Body of pancreas (tissue), 4 donors: ENCODE measurements around the gene SERAC1.

ENCODE experiments used
- POLR2A ChIP-seq, 3 donors: fragments of 450-650 bp; IDR thresholded peaks; one replicate each; pipeline ENCODE4 v1.6.1; 2016; ENCODE audit warnings: antibody characterized with exemption in 3 of 3, mild to moderate bottlenecking in 2 of 3
- TF ChIP-seq, protein P1 (sequence below), 7 experiments: fragments of 450-650 bp in 4 of 7; fragments of 200-600 bp in 3 of 7; sonication (generic) in 3 of 7; IDR thresholded peaks; one replicate each; pipeline ENCODE4 v1.5.1; 2016 to 2019; ENCODE audit warnings: antibody characterized with exemption in 7 of 7

DNA sequence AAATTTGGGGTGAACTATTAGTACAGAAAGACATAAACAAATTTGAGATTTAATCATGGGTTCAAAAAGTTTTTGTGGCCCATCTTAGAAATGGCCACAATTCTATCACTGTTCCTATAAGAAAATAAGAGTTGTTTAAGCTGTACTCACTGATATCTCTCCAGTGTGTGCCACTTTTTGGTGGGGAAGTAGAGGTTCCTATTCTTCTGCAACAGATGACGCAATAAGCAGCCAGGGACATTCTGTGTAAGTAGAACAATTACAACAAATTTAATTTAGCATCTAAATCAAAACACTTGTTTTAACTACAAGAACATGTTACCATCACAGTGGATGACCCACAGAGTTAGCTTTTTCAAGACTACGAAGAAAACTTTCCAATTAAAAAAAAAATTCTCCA, 9.9 kb downstream of the SERAC1 start:
- TF ChIP-seq POLR2A (IDR thresholded peaks at IDR 0.05), result no peak
- TF ChIP-seq, protein P1, sequence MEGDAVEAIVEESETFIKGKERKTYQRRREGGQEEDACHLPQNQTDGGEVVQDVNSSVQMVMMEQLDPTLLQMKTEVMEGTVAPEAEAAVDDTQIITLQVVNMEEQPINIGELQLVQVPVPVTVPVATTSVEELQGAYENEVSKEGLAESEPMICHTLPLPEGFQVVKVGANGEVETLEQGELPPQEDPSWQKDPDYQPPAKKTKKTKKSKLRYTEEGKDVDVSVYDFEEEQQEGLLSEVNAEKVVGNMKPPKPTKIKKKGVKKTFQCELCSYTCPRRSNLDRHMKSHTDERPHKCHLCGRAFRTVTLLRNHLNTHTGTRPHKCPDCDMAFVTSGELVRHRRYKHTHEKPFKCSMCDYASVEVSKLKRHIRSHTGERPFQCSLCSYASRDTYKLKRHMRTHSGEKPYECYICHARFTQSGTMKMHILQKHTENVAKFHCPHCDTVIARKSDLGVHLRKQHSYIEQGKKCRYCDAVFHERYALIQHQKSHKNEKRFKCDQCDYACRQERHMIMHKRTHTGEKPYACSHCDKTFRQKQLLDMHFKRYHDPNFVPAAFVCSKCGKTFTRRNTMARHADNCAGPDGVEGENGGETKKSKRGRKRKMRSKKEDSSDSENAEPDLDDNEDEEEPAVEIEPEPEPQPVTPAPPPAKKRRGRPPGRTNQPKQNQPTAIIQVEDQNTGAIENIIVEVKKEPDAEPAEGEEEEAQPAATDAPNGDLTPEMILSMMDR (IDR thresholded peaks at IDR 0.05), result no peak
